GM23338 (cell line): ENCODE data around the gene SHB. TPM values are rescaled to one million over a fixed set of nuclear protein-coding genes. Genes with fewer than 3 reads are reported as not detected.

Experiments used
- ATAC-seq: fragments of 200-7000 bp; cut with Tn5 transposase; 3 replicates; pipeline ENCODE4 v1.9.1; 2020
- DNase-seq: peaks from one replicate; pipeline ENCODE4 v3.0.0-alpha.2; 2015; ENCODE audit warnings: low spot score
- H2AFZ ChIP-seq: fragments of 200-600 bp; sonication (generic); 2 replicates; pipeline ENCODE4 v1.8.0; 2016; ENCODE audit warnings: antibody characterized with exemption, mild to moderate bottlenecking, moderate library complexity
- H3F3A ChIP-seq: fragments of 200-600 bp; sonication (generic); replicated peaks from 2 replicates; pipeline ENCODE4 v1.8.0; 2017; ENCODE audit warnings: antibody characterized with exemption, mixed run types, low read depth
- H3K27ac ChIP-seq: fragments of 200-600 bp; sonication (generic); 2 replicates; pipeline ENCODE4 v1.6.1; 2016; ENCODE audit warnings: low read depth
- H3K27me3 ChIP-seq: fragments of 200-600 bp; sonication (generic); 2 replicates; pipeline ENCODE4 v1.8.0; 2016; ENCODE audit warnings: mild to moderate bottlenecking, mixed run types, moderate library complexity; ENCODE audit not compliant: insufficient read depth
- H3K36me3 ChIP-seq: fragments of 200-600 bp; sonication (generic); 2 replicates; pipeline ENCODE4 v1.8.0; 2016; ENCODE audit warnings: mild to moderate bottlenecking; ENCODE audit not compliant: insufficient read depth
- H3K4me1 ChIP-seq: fragments of 200-600 bp; sonication (generic); 2 replicates; pipeline ENCODE4 v1.8.0; 2016; ENCODE audit warnings: mild to moderate bottlenecking, moderate library complexity; ENCODE audit not compliant: insufficient read depth
- H3K4me2 ChIP-seq: fragments of 200-600 bp; sonication (generic); 2 replicates; pipeline ENCODE4 v1.7.1; 2017; ENCODE audit warnings: mixed run types
- H3K4me3 ChIP-seq: fragments of 200-600 bp; sonication (generic); 2 replicates; pipeline ENCODE4 v1.6.1; 2016; ENCODE audit warnings: mixed run types
- H3K79me2 ChIP-seq: fragments of 200-600 bp; sonication (generic); replicated peaks from 2 replicates; pipeline ENCODE4 v1.8.0; 2017; ENCODE audit warnings: mild to moderate bottlenecking; ENCODE audit not compliant: insufficient read depth
- H3K9me2 ChIP-seq: fragments of 200-600 bp; sonication (generic); 2 replicates; pipeline ENCODE4 v1.8.0; 2017; ENCODE audit not compliant: insufficient read depth
- H4K20me1 ChIP-seq: fragments of 200-600 bp; sonication (generic); replicated peaks from 2 replicates; pipeline ENCODE4 v1.8.0; 2017; ENCODE audit warnings: mild to moderate bottlenecking; ENCODE audit not compliant: insufficient read depth
- H3K27ac Mint-ChIP-seq: 2 replicates; pipeline ENCODE4 v1.8.0; 2020; ENCODE audit warnings: inconsistent platforms, mild to moderate bottlenecking, moderate library complexity, mixed read lengths
- H3K27me3 Mint-ChIP-seq: 3 replicates; pipeline ENCODE4 v1.8.0; 2022; ENCODE audit warnings: low read depth, mild to moderate bottlenecking, moderate library complexity, mixed read lengths, inconsistent platforms; ENCODE audit not compliant: insufficient read depth, poor library complexity
- H3K36me3 Mint-ChIP-seq: 3 replicates; pipeline ENCODE4 v1.8.0; 2021; ENCODE audit warnings: low read depth, mild to moderate bottlenecking, inconsistent platforms, moderate library complexity, mixed read lengths
- H3K4me1 Mint-ChIP-seq: 3 replicates; pipeline ENCODE4 v1.8.0; 2020; ENCODE audit warnings: mild to moderate bottlenecking, inconsistent platforms, mixed read lengths
- H3K4me3 Mint-ChIP-seq: 3 replicates; pipeline ENCODE4 v1.8.0; 2021; ENCODE audit warnings: moderate library complexity, mild to moderate bottlenecking, inconsistent platforms, mixed read lengths
- H3K9me3 Mint-ChIP-seq: 3 replicates; pipeline ENCODE4 v1.8.0; 2020; ENCODE audit warnings: moderate library complexity, mild to moderate bottlenecking, inconsistent platforms, mixed read lengths
- CREB1 ChIP-seq: fragments of 250-450 bp; sonication (Bioruptor Pico); IDR thresholded peaks from 2 replicates; pipeline ENCODE4 v1.5.0; 2020; ENCODE audit warnings: low read depth, mild to moderate bottlenecking, moderate library complexity
- ETS1 ChIP-seq: IDR thresholded peaks from 2 replicates; pipeline ENCODE4 v1.6.1; 2016; ENCODE audit warnings: antibody characterized with exemption
- EZH2 ChIP-seq: fragments of 200-600 bp; sonication (generic); IDR thresholded peaks from one replicate; pipeline ENCODE4 v1.8.0; 2017; ENCODE audit warnings: antibody characterized with exemption, mild to moderate bottlenecking, low read depth; ENCODE audit not compliant: unreplicated experiment
- EZH2phosphoT487 ChIP-seq: fragments of 200-600 bp; sonication (generic); IDR thresholded peaks from one replicate; pipeline ENCODE4 v1.8.1; 2018; ENCODE audit warnings: antibody characterized with exemption; ENCODE audit not compliant: unreplicated experiment
- JUNB ChIP-seq: IDR thresholded peaks from one replicate; pipeline ENCODE4 v1.6.1; 2016; ENCODE audit warnings: antibody characterized with exemption; ENCODE audit not compliant: unreplicated experiment
- POLR2AphosphoS5 ChIP-seq: IDR thresholded peaks from 2 replicates; pipeline ENCODE4 v1.6.1; 2016; ENCODE audit warnings: antibody characterized with exemption, low read depth
- REST ChIP-seq: IDR thresholded peaks from one replicate; pipeline ENCODE4 v1.6.1; 2018; ENCODE audit warnings: antibody characterized with exemption; ENCODE audit not compliant: unreplicated experiment
- STAT1 ChIP-seq: IDR thresholded peaks from one replicate; pipeline ENCODE4 v1.6.1; 2016; ENCODE audit warnings: antibody characterized with exemption; ENCODE audit not compliant: unreplicated experiment
- ZNF462 ChIP-seq: fragments of 250-450 bp; sonication (Bioruptor Pico); IDR thresholded peaks from 2 replicates; pipeline ENCODE4 v1.5.0; 2020; ENCODE audit warnings: mild to moderate bottlenecking, moderate library complexity
- polyA plus RNA-seq: library from polyadenylated mRNA; unstranded; fragments of >200 nt; fragmentation: Nextera tagmentation; extraction: Ambion mirVana; gene quantifications from 2 replicates; pipeline ENCODE4 v1.2.1, GENCODE V29; 2016
- total RNA-seq: library from RNA; depleted of rRNA; stranded (reverse); fragments of >200 nt; shearing (Covaris generic); gene quantifications from 2 replicates; pipeline ENCODE4 v1.2.3, GENCODE V29; 2014

Gene SHB
- total and polyA plus RNA-seq, 2 experiments from 2014 or later = 1.5 to 14.0 TPM

- H3K27ac ChIP-seq = no peak overlapping the region
- no peak overlapping the region for H3K4me3 Mint-ChIP-seq
- no peak for ATAC-seq
- no peaks in the 10 kb centered on the region for H3K79me2 ChIP-seq
- H3K9me2 ChIP-seq = no peaks in the 10 kb centered on the region
- H3K36me3 Mint-ChIP-seq = peaks cover 2% of the 10 kb centered on the region; the same call in 2 of the 3 replicates
- H3K36me3 ChIP-seq = no peaks in the 10 kb centered on the region
- no peak for TF ChIP-seq STAT1
- H3F3A ChIP-seq = no peaks in the 10 kb centered on the region
- H3K4me3 ChIP-seq = no peak overlapping the region
- no peaks in the 10 kb centered on the region; the same call in 2 of the 3 replicates for H3K9me3 Mint-ChIP-seq
- no peaks in the 10 kb centered on the region for H3K4me1 ChIP-seq
- no peak for DNase-seq
- H2AFZ ChIP-seq = no peak overlapping the region
- H3K4me1 Mint-ChIP-seq = peaks cover 2% of the 10 kb centered on the region; the same call in 2 of the 3 replicates
- no peaks in the 10 kb centered on the region for H3K27me3 Mint-ChIP-seq
- no peak overlapping the region for H3K27ac Mint-ChIP-seq
- H3K4me2 ChIP-seq = no peak overlapping the region
- H3K27me3 ChIP-seq = no peaks in the 10 kb centered on the region
- no peaks in the 10 kb centered on the region for H4K20me1 ChIP-seq
These were observed 91.1 kb downstream of the SHB start for GRCh38 chr9:37977851-37978480.

- no peak for DNase-seq
- TF ChIP-seq ETS1 (no peak), STAT1 (no peak), EZH2phosphoT487 (no peak), REST (no peak), CREB1 (CRISPR knock-in tag) (no peak), EZH2 (no peak), JUNB (no peak), ZNF462 (CRISPR knock-in tag) (no peak), POLR2AphosphoS5 (no peak)
These were observed 92.1 kb downstream of the SHB start for GRCh38 chr9:37976714-37977477.

More at GRCh38 chr9:37976714-37977477, 92.1 kb downstream of the SHB start:
- Histone ChIP-seq H3K9me2 (no peaks in the 10 kb centered on the region), H4K20me1 (no peaks in the 10 kb centered on the region), H3F3A (no peaks in the 10 kb centered on the region), H2AFZ (no peak overlapping the region), H3K27me3 (no peaks in the 10 kb centered on the region), H3K79me2 (no peaks in the 10 kb centered on the region), H3K27ac (no peak overlapping the region), H3K4me2 (no peak overlapping the region), H3K4me3 (no peak overlapping the region), H3K4me1 (no peaks in the 10 kb centered on the region), H3K36me3 (no peaks in the 10 kb centered on the region)
- H3K27ac Mint-ChIP-seq = no peak overlapping the region
- H3K9me3 Mint-ChIP-seq = no peaks in the 10 kb centered on the region; the same call in 2 of the 3 replicates
- peaks cover 6% of the 10 kb centered on the region; the same call in 2 of the 3 replicates for H3K4me1 Mint-ChIP-seq
- no peaks in the 10 kb centered on the region for H3K27me3 Mint-ChIP-seq
- ATAC-seq = no peak
- H3K4me3 Mint-ChIP-seq = no peak overlapping the region
- no peaks in the 10 kb centered on the region for H3K36me3 Mint-ChIP-seq
